GM10266 (cell line): ENCODE data around the gene CSMD2.

Experiments
- DNase-seq: peaks from one replicate; pipeline ENCODE4 v3.0.0; 2012; ENCODE audit errors: extremely low spot score
- TF ChIP-seq, protein P1 (sequence below): IDR thresholded peaks from 2 replicates; pipeline ENCODE4 v1.5.1; 2012; ENCODE audit warnings: mild to moderate bottlenecking, low read depth; ENCODE audit not compliant: control insufficient read depth, insufficient read depth; ENCODE audit errors: missing control alignments

CSMD2 gene

DNA sequence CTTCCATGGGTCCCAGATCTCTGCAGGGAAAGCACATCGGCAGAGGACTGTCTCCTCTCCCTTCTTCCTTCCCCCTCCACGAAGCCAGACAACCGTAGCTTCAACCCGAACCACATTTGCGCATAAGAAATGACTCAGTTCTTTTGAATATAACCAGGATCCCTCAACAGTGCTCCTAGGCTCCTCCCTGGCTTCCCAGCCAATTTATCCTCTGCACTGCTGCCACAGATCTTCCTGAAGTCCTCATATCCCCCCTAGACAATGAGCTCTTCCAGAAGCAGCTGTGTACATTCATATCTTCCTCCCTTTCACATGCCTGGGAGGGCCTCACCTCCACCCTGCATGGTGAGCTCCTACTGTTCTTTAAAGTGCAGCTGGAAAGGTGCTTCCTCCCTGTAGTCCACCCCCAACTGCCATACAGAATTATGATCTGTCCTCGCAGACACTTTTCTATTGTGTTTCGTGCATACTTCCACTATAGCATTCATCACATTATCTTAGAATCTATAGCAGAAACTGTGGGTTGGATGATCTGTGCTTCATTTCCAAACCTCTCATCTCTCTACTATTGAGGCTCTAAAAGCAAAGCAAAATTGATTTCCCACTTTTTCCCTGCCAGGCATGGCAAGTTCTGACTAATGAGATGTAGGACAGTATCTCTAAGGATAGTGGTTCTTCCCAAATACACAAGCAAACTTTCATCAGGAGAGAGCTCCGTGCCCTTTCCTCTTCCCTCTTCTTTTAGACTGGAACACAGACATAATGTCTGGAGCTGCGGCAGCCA lies 480.4 kb downstream of the CSMD2 start:
- TF ChIP-seq, protein P1, sequence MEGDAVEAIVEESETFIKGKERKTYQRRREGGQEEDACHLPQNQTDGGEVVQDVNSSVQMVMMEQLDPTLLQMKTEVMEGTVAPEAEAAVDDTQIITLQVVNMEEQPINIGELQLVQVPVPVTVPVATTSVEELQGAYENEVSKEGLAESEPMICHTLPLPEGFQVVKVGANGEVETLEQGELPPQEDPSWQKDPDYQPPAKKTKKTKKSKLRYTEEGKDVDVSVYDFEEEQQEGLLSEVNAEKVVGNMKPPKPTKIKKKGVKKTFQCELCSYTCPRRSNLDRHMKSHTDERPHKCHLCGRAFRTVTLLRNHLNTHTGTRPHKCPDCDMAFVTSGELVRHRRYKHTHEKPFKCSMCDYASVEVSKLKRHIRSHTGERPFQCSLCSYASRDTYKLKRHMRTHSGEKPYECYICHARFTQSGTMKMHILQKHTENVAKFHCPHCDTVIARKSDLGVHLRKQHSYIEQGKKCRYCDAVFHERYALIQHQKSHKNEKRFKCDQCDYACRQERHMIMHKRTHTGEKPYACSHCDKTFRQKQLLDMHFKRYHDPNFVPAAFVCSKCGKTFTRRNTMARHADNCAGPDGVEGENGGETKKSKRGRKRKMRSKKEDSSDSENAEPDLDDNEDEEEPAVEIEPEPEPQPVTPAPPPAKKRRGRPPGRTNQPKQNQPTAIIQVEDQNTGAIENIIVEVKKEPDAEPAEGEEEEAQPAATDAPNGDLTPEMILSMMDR: no peak
- DNase-seq: no peak

- TF ChIP-seq, protein P1: no peak
- no peak for DNase-seq
Measured at GRCh38 chr1:33683913-33684312, 481.1 kb downstream of the CSMD2 start.

DNA sequence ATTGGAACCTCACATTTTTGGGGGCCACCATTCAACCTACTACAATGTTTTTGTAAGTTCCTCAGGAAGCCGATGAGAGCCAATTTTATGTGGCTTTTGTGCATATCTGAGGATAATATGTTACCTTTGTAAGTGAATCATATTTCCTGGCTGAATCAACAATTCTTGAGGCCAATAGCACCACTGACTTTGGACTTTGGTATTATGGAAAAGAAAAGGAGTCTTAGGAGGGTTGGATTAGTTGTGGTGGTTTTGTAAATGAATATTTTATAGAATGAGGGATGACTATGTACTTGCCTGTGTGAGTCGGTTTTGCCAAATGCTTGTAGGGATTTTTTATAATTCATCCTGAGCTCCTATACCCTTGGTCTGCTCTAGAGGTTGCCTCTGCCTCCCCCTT lies 482.7 kb downstream of the CSMD2 start:
- TF ChIP-seq, protein P1: no peak
- DNase-seq: no peak

DNA sequence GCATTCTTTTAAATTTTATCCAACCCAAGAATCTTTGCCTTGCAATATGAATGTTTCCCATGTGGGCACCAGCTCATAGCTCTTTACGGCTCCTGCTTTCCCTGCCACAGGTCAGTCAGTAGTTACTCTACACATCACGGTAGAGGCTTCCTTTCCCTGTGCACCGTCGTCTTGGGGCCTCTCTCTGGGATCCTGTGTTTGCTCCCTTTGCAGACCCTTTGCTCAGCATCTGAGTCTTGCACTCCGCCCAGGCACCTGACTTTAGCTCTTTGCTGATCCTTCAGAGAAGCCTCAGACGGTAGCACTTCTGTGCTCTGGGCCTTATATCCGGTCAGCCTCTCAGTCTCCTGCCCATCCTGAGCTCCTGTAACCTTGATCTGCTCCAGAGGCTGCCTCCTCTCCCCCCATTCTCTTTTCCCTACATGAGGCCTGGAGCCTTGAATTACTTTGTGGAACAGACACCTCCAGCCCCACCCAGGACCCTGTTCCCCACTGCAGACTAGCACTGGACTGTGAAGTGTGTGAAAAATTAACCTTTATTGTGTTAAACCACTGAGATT lies 484.7 kb downstream of the CSMD2 start:
- DNase-seq: no peak
- TF ChIP-seq, protein P1: no peak

DNA sequence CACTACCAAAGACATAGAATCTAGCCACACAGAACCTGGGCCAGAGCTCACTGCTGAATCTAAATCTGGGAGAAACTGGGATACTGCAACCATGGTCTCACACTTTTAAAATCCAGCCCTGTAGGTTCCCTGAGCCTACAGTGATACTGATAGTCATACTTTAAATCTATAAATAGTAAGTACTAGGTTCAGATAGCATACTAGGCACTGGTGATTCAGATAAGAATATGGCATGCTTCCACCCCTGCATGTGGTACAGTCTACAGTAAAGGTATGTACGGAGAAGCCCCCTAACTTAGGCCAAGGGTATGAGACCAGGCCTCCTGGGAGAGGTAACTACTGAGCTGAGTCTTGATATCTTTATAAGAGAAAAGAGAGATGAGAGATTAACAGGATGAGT lies 494.5 kb downstream of the CSMD2 start:
- no peak for DNase-seq
- TF ChIP-seq, protein P1: no peak

DNA sequence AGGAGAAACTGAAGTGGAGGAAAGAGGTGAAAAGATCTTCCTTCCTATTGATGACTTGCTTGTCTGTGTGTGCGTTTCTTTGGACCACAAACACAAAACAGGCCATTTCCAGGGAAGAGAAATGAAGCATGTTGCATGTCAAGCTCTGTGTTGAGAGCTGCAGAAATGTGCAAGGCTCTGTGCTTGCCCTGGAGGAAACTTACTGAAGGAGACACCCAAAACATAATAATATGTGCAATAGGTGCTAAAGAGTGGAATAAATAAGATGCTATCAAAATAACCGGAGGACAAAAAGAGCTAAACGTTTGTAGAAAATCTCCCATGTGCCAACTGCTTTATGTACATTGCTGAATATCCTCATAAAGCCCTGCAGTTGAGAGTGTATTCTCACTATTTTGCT lies 496.3 kb downstream of the CSMD2 start:
- no peak for DNase-seq
- TF ChIP-seq, protein P1: no peak

DNA sequence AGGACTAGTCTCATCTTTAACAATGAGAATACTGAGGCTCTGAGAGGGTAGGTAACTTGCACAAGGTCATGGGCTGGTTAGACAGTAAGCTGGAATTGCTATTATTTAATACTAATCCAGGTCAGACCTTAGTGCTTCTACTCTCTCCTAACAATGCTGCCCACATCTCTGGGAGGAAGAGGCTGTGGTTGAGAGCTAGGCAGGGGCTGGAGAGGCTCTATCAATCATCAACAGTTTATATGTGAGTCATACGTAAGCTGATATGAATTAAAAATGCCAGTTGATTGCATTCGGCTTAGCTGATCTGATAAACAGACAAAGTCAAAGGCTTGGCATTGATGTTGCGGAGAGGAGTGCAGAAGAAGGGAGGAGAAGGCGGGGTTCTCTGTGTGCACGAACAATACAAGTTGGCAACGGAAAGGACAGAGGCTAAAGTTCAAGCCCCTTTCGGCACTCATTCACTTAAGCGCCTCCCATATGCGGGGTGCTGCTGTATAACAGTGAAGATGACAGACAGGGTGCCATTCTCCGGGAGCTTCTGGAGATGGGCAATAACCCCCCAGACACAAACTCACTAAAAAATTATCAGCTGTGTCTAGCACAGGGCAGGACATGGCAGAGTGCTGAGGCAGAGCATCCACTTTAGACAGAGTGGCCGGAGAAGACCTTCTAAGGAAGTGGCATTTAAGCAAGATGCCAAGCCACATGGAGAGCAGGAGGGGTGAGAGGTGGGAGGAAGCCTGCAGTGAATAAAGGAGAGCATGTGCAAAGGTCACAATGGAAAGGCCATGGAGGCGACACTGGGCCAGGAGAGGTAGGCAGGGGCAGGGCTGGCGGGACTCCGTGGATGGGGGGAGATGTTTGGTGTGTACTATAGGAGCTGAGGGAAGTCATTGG lies 497.4 kb downstream of the CSMD2 start:
- TF ChIP-seq, protein P1: no peak
- no peak for DNase-seq
